ENCODE measurements around the gene RBM10. TPM values are rescaled to one million over a fixed set of nuclear protein-coding genes. Genes with fewer than 3 reads are reported as not detected.

The RBM10 gene
- total RNA-seq, 1 donor from 2014 or later: 35.9 TPM

DNA sequence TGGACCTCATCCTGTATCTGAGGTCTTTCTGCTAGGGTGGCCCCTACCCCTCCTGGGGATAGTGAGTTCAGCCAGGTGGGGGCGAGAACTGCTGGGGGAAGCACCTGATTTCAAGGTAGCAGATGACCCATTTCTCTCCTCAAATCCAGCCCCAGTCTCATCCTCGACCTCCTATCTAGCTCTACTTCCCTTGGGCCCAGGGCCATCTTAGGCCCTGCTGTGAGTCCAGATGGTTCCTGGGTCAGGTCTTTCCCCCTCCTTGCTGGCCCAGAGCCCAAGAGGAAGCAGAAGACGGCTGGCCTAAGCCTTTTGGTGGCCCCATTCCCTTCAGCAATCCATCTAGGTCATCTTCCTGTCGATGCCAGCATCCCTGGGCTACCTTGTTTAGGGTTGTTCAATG, 76.7 kb downstream of the RBM10 start:
- H3K36me3 ChIP-seq (ENCODE audit: insufficient read depth, low read length): peaks cover 8% of the 10 kb centered on the region
- peaks cover 48% of the 10 kb centered on the region for H3K79me2 ChIP-seq (ENCODE audit: insufficient read depth, low read length)
- H3K4me2 ChIP-seq (ENCODE audit: low read length): peak overlapping the region; percentile 11
- no peak overlapping the region for H3K9ac ChIP-seq (ENCODE audit: low read length)
- H4K20me1 ChIP-seq (ENCODE audit: insufficient read depth, low read length): peaks cover 39% of the 10 kb centered on the region
- Mint-ChIP-seq H3K4me1 (ENCODE audit: low read depth, unreplicated experiment) (peaks cover 23% of the 10 kb centered on the region), H3K27me3 (ENCODE audit: low read depth, unreplicated experiment) (no peaks in the 10 kb centered on the region), H3K4me3 (ENCODE audit: unreplicated experiment) (no peak overlapping the region), H3K9me3 (ENCODE audit: unreplicated experiment) (peaks cover 3% of the 10 kb centered on the region), H3K27ac (ENCODE audit: unreplicated experiment) (no peak overlapping the region), H3K36me3 (ENCODE audit: low read depth, unreplicated experiment) (peaks cover 7% of the 10 kb centered on the region)
- H2AFZ ChIP-seq (ENCODE audit: low read depth, low read length): no peak overlapping the region
- no peak for DNase-seq (ENCODE audit: low read depth)
- no peaks in the 10 kb centered on the region for H3K27me3 ChIP-seq (ENCODE audit: insufficient read depth, low read length)
- no peaks in the 10 kb centered on the region for H3K9me3 ChIP-seq (ENCODE audit: insufficient read depth, low read depth, low read length)
- FAIRE-seq: no peak
- no peak overlapping the region for H3K4me3 ChIP-seq (ENCODE audit: insufficient read depth, low read depth, low read length)
- TF ChIP-seq EZH2 (IDR thresholded peaks at IDR 0.05; ENCODE audit: insufficient read depth, low read length) (no peak), CTCF (IDR thresholded peaks at IDR 0.05; ENCODE audit: insufficient read depth, low read depth, low read length) (no peak)
- H3K27ac ChIP-seq (ENCODE audit: low read depth, low read length): no peak overlapping the region
- H3K4me1 ChIP-seq (ENCODE audit: insufficient read depth, low read length): peaks cover 17% of the 10 kb centered on the region

DNA sequence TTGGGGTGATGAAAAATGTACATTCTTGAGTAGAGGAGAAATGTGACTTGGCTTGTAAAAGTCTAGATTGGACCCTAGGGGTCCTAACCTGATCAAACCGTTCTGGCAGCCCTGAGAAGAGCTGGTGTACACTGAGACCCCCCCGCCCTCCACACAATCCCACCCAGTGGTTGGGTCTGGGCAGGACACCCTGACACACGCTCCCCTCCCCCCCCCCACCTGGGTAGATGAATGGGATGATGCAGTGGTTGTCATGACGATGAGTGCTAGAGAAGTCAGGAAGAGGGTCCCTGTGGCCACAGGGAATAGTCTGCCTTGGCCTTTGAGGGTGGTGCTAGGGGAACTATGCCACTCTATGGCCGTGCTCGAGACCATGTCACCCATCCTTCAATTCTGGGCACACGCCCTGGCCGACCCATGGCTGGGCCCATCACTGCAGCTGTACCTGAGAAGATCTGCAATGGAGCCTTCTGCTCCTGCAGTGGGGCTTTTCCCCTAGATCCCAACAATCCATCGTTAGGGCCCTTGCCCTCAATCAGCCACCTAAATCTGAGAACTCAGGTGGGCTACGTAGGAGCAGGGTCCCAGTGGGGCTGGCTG, 77.8 kb downstream of the RBM10 start:
- no peak overlapping the region for H3K27ac Mint-ChIP-seq (ENCODE audit: unreplicated experiment)
- H3K4me2 ChIP-seq (ENCODE audit: low read length): no peak overlapping the region
- H3K4me3 ChIP-seq (ENCODE audit: insufficient read depth, low read depth, low read length): no peak overlapping the region
- H3K4me1 ChIP-seq (ENCODE audit: insufficient read depth, low read length): peaks cover 10% of the 10 kb centered on the region
- peaks cover 7% of the 10 kb centered on the region for H3K36me3 Mint-ChIP-seq (ENCODE audit: low read depth, unreplicated experiment)
- no peaks in the 10 kb centered on the region for H3K9me3 ChIP-seq (ENCODE audit: insufficient read depth, low read depth, low read length)
- DNase-seq (ENCODE audit: low read depth) (no peak), FAIRE-seq (no peak)
- no peak overlapping the region for H3K4me3 Mint-ChIP-seq (ENCODE audit: unreplicated experiment)
- no peaks in the 10 kb centered on the region for H3K27me3 Mint-ChIP-seq (ENCODE audit: low read depth, unreplicated experiment)
- H3K79me2 ChIP-seq (ENCODE audit: insufficient read depth, low read length): peaks cover 48% of the 10 kb centered on the region
- H3K27me3 ChIP-seq (ENCODE audit: insufficient read depth, low read length): no peaks in the 10 kb centered on the region
- peaks cover 3% of the 10 kb centered on the region for H3K9me3 Mint-ChIP-seq (ENCODE audit: unreplicated experiment)
- no peak overlapping the region for H3K9ac ChIP-seq (ENCODE audit: low read length)
- peaks cover 15% of the 10 kb centered on the region for H3K4me1 Mint-ChIP-seq (ENCODE audit: low read depth, unreplicated experiment)
- no peak overlapping the region for H3K27ac ChIP-seq (ENCODE audit: low read depth, low read length)
- H4K20me1 ChIP-seq (ENCODE audit: insufficient read depth, low read length): peaks cover 34% of the 10 kb centered on the region
- no peak overlapping the region for H2AFZ ChIP-seq (ENCODE audit: low read depth, low read length)
- TF ChIP-seq CTCF (IDR thresholded peaks at IDR 0.05; ENCODE audit: insufficient read depth, low read depth, low read length): no peak
- TF ChIP-seq EZH2 (IDR thresholded peaks at IDR 0.05; ENCODE audit: insufficient read depth, low read length): no peak
- peaks cover 8% of the 10 kb centered on the region for H3K36me3 ChIP-seq (ENCODE audit: insufficient read depth, low read length)

- Histone ChIP-seq H3K4me3 (ENCODE audit: insufficient read depth, low read depth, low read length) (no peak overlapping the region), H3K79me2 (ENCODE audit: insufficient read depth, low read length) (peaks cover 44% of the 10 kb centered on the region), H3K4me1 (ENCODE audit: insufficient read depth, low read length) (peaks cover 10% of the 10 kb centered on the region), H3K9me3 (ENCODE audit: insufficient read depth, low read depth, low read length) (no peaks in the 10 kb centered on the region), H4K20me1 (ENCODE audit: insufficient read depth, low read length) (peaks cover 34% of the 10 kb centered on the region), H3K4me2 (ENCODE audit: low read length) (no peak overlapping the region), H3K36me3 (ENCODE audit: insufficient read depth, low read length) (peaks cover 8% of the 10 kb centered on the region), H3K27ac (ENCODE audit: low read depth, low read length) (no peak overlapping the region), H3K9ac (ENCODE audit: low read length) (no peak overlapping the region), H3K27me3 (ENCODE audit: insufficient read depth, low read length) (no peaks in the 10 kb centered on the region), H2AFZ (ENCODE audit: low read depth, low read length) (no peak overlapping the region)
- H3K27ac Mint-ChIP-seq (ENCODE audit: unreplicated experiment): no peak overlapping the region
- no peak for DNase-seq (ENCODE audit: low read depth)
- no peaks in the 10 kb centered on the region for H3K27me3 Mint-ChIP-seq (ENCODE audit: low read depth, unreplicated experiment)
- no peak for FAIRE-seq
- peaks cover 7% of the 10 kb centered on the region for H3K36me3 Mint-ChIP-seq (ENCODE audit: low read depth, unreplicated experiment)
- TF ChIP-seq EZH2 (IDR thresholded peaks at IDR 0.05; ENCODE audit: insufficient read depth, low read length): no peak
- no peak for TF ChIP-seq CTCF (IDR thresholded peaks at IDR 0.05; ENCODE audit: insufficient read depth, low read depth, low read length)
- peaks cover 15% of the 10 kb centered on the region for H3K4me1 Mint-ChIP-seq (ENCODE audit: low read depth, unreplicated experiment)
- no peak overlapping the region for H3K4me3 Mint-ChIP-seq (ENCODE audit: unreplicated experiment)
- peaks cover 3% of the 10 kb centered on the region for H3K9me3 Mint-ChIP-seq (ENCODE audit: unreplicated experiment)
Observed at GRCh38 chrX:47223476-47224250, 78.6 kb downstream of the RBM10 start.

Measured in astrocyte (in vitro differentiated cells and primary cell).